A673 (cell line): ENCODE measurements around the gene MRPL47. TPM values are rescaled to one million over a fixed set of nuclear protein-coding genes. Genes with fewer than 3 reads are reported as not detected.
"Not testable (repeated sequence)": the region's sequence is repeated elsewhere in the genome, so short reads cannot be mapped to it uniquely, and the experiment has no call there.

Source experiments
- BruUV-seq: library from RNA; stranded (reverse); fragments of 400-500 nt; replicated peaks from 2 replicates; lab custom pipeline; 2021; lab: Mats Ljungman, UMichigan
- CTCF ChIA-PET: fragments of 300-600 bp; sonication (Branson Sonifier 250); formaldehyde crosslinking; loops from one replicate; lab custom pipeline; 2022; ENCODE audit warnings: antibody characterized with exemption; lab: Charles Lee
- POLR2A ChIA-PET: fragments of 300-600 bp; sonication (Branson Sonifier 250); formaldehyde crosslinking; loops from one replicate; lab custom pipeline; 2022; ENCODE audit warnings: antibody characterized with exemption; ENCODE audit not compliant: low non-redundant PET; lab: Charles Lee
- DNase-seq: peaks from one replicate; pipeline ENCODE4 v3.0.0-alpha.2; 2015; ENCODE audit warnings: low spot score
- H3K27ac ChIP-seq: fragments of 200-600 bp; sonication (generic); 2 replicates; pipeline ENCODE4 v1.5.1; 2016; ENCODE audit warnings: mixed run types, low read depth, mild to moderate bottlenecking, mixed read lengths, antibody characterized with exemption, low read length; ENCODE audit not compliant: poor library complexity, severe bottlenecking
- H3K27me3 ChIP-seq: fragments of 200-600 bp; sonication (generic); replicated peaks from 2 replicates; pipeline ENCODE4 v1.6.1; 2017; ENCODE audit warnings: mixed run types, low read depth, mild to moderate bottlenecking, mixed read lengths, antibody characterized with exemption, low read length; ENCODE audit not compliant: insufficient read depth, poor library complexity
- H3K36me3 ChIP-seq: fragments of 200-600 bp; sonication (generic); 2 replicates; pipeline ENCODE4 v1.6.1; 2016; ENCODE audit warnings: mixed run types, mild to moderate bottlenecking, mixed read lengths, antibody characterized with exemption, low read length; ENCODE audit not compliant: insufficient read depth, poor library complexity, severe bottlenecking
- H3K4me1 ChIP-seq: fragments of 200-600 bp; sonication (generic); 2 replicates; pipeline ENCODE4 v1.6.1; 2017; ENCODE audit warnings: mixed run types, mild to moderate bottlenecking, mixed read lengths, antibody characterized with exemption, low read length; ENCODE audit not compliant: insufficient read depth, poor library complexity, severe bottlenecking
- H3K4me3 ChIP-seq: fragments of 200-600 bp; sonication (generic); 2 replicates; pipeline ENCODE4 v1.5.1; 2016; ENCODE audit warnings: low read depth, mixed run types, mild to moderate bottlenecking, mixed read lengths, low read length; ENCODE audit not compliant: poor library complexity, severe bottlenecking
- H3K9me3 ChIP-seq: fragments of 200-600 bp; sonication (generic); 2 replicates; pipeline ENCODE4 v1.6.1; 2016; ENCODE audit warnings: mixed run types, low read depth, mild to moderate bottlenecking, mixed read lengths, antibody characterized with exemption, low read length; ENCODE audit not compliant: poor library complexity, severe bottlenecking
- CTCF ChIP-seq: fragments of 300-800, 200-600 bp; sonication (generic); conservative IDR thresholded peaks from 2 replicates; pipeline ENCODE4 v1.5.1; 2017; ENCODE audit warnings: low read depth, mild to moderate bottlenecking, antibody characterized with exemption, low read length, moderate library complexity, mixed read lengths
- EZH2 ChIP-seq: fragments of 200-600 bp; sonication (generic); IDR thresholded peaks from 2 replicates; pipeline ENCODE4 v1.6.1; 2017; ENCODE audit warnings: borderline replicate concordance, low read depth, mild to moderate bottlenecking, mixed read lengths, antibody characterized with exemption, low read length; ENCODE audit not compliant: poor library complexity, severe bottlenecking
- intact Hi-C: fragments of 100-400 bp; cut with micrococcal nuclease; formaldehyde crosslinking; loops from one replicate; pipeline ENCODE4 v1.10.0; 2022; ENCODE audit not compliant: unreplicated experiment
- total RNA-seq: library from RNA; stranded (reverse); gene quantifications from 2 replicates; pipeline ENCODE4 v1.2.3, GENCODE V29; 2021

The MRPL47 gene
- total RNA-seq, 1 experiment from 2014 or later, result 84.6 TPM

- ChIA-PET CTCF (no interaction called here), POLR2A (no interaction called here)
- TF ChIP-seq EZH2, result no peak
- TF ChIP-seq CTCF, result no peak
- peak; percentile 91 for DNase-seq
- Histone ChIP-seq H3K36me3 (no peaks in the 10 kb centered on the region), H3K27ac (peak within 1 kb of the TSS; percentile 92), H3K4me1 (peaks cover 19% of the 10 kb centered on the region), H3K9me3 (no peaks in the 10 kb centered on the region), H3K27me3 (no peaks in the 10 kb centered on the region), H3K4me3 (peak within 1 kb of the TSS; percentile 94)
- intact Hi-C loops, result loop anchor here (5.0 kb wide), 1 partner anchor 950 kb away; the partner anchor contains the start of gene TTC14
- no TSS peak for BruUV-seq
Observed at GRCh38 chr3:179652447-179653095, 48.1 kb upstream of the MRPL47 start, which contains the start of gene USP13. Gene USP13 (plus strand): TSS chr3:179653040. CDS start chr3:179653226, 186 bp downstream.

GRCh38 chr3:179651687-179652446 is 47.4 kb upstream of the MRPL47 start:
- H3K4me3 ChIP-seq, result peak overlapping the region; percentile 94
- H3K36me3 ChIP-seq, result no peaks in the 10 kb centered on the region
- H3K27me3 ChIP-seq, result no peaks in the 10 kb centered on the region
- H3K4me1 ChIP-seq, result peaks cover 19% of the 10 kb centered on the region
- intact Hi-C loops, result loop anchor here (5.0 kb wide), 1 partner anchor 950 kb away; the partner anchor contains the start of gene TTC14
- TSS peak; percentile 70 for BruUV-seq
- ChIA-PET POLR2A (no interaction called here), CTCF (no interaction called here)
- no peaks in the 10 kb centered on the region for H3K9me3 ChIP-seq
- TF ChIP-seq CTCF, result no peak
- H3K27ac ChIP-seq, result peak overlapping the region; percentile 92
- DNase-seq, result no peak

GRCh38 chr3:179646177-179646576 is 41.7 kb upstream of the MRPL47 start:
- TF ChIP-seq CTCF (no peak), EZH2 (no peak)
- BruUV-seq, result no TSS peak
- Histone ChIP-seq H3K27me3 (no peaks in the 10 kb centered on the region), H3K36me3 (no peaks in the 10 kb centered on the region), H3K27ac (no peak overlapping the region), H3K4me3 (no peak overlapping the region), H3K9me3 (no peaks in the 10 kb centered on the region), H3K4me1 (no peaks in the 10 kb centered on the region)
- ChIA-PET POLR2A (no interaction called here), CTCF (no interaction called here)
- no peak for DNase-seq
- intact Hi-C loops, result no loop called here

GRCh38 chr3:179643837-179644236 is 39.4 kb upstream of the MRPL47 start:
- H3K9me3 ChIP-seq, intact Hi-C loops, H3K36me3 ChIP-seq, BruUV-seq, H3K4me1 ChIP-seq, DNase-seq, H3K4me3 ChIP-seq, H3K27me3 ChIP-seq, CTCF ChIA-PET, H3K27ac ChIP-seq: not testable (repeated sequence)
- POLR2A ChIA-PET, result interaction anchor here (0.6 kb wide), 1 partner anchor 564 kb away, joined by 6 read pairs; no protein-coding TSS in a partner anchor
